Measurements from ENCODE around the gene LIME1. TPM values are rescaled to one million over a fixed set of nuclear protein-coding genes. Genes with fewer than 3 reads are reported as not detected.

Gene LIME1
- polyA plus RNA-seq, 3 donors = 0.39 to 8.8 (median 0.62) TPM

- Histone ChIP-seq H2AFZ (ENCODE audit: insufficient read depth, low read depth, low read length, poor library complexity, severe bottlenecking) (no peak overlapping the region), H4K20me1 (ENCODE audit: insufficient read depth, low read length) (peaks cover 9% of the 10 kb centered on the region), H3K36me3 (replicated peaks in 1 of 2; ENCODE audit: control insufficient read depth in 1 of 2, insufficient read depth in 2 of 2, low read length in 2 of 2) (peaks cover 0 to 9% of the 10 kb centered on the region in 2 donors), H3K9ac (ENCODE audit: insufficient read depth, low read length, poor library complexity, severe bottlenecking) (no peak overlapping the region), H3K4me3 (replicated peaks in 1 of 3; ENCODE audit: low read depth in 2 of 3, low read length in 3 of 3) (no peak overlapping the region), H3K79me2 (ENCODE audit: insufficient read depth, low read length) (peaks cover 7% of the 10 kb centered on the region), H3K27me3 (ENCODE audit: control insufficient read depth in 2 of 2, insufficient read depth in 2 of 2, low read length in 2 of 2) (no peaks in the 10 kb centered on the region), H3K27ac (ENCODE audit: low read depth in 1 of 2, low read length in 2 of 2) (no peak overlapping the region), H3K9me3 (replicated peaks in 1 of 2; ENCODE audit: control insufficient read depth in 1 of 2, insufficient read depth in 1 of 2, low read length in 2 of 2) (no peaks in the 10 kb centered on the region), H3K4me1 (ENCODE audit: control insufficient read depth in 1 of 2, insufficient read depth in 2 of 2, low read length in 2 of 2) (peaks cover 12 to 17% of the 10 kb centered on the region in 2 donors), H3K4me2 (replicated peaks; ENCODE audit: extremely low read depth, low read length, poor library complexity, severe bottlenecking) (no peak overlapping the region)
- intact Hi-C loops (cut with micrococcal nuclease) = loop anchor here in 1 of 2 donors (5.0 kb wide), 2 partner anchors 87 to 118 kb away; partner anchors contain the start of genes ABHD16B and RTEL1
- no peak for DNase-seq
- TF ChIP-seq CTCF (IDR thresholded peaks at IDR 0.05) = no peak
- Mint-ChIP-seq H3K27ac (no peak overlapping the region), H3K9me3 (no peaks in the 10 kb centered on the region), H3K27me3 (ENCODE audit: low read depth in 3 of 3) (peaks cover 0 to 2% (median 2%) of the 10 kb centered on the region in 3 donors), H3K36me3 (peaks cover 2 to 8% of the 10 kb centered on the region in 2 donors), H3K4me1 (peaks cover 3% of the 10 kb centered on the region), H3K4me3 (no peak overlapping the region)
- WGBS (ENCODE audit: insufficient coverage) = 88% methylated on average over 9 of the region's 25 CpGs
These were observed 8.3 kb downstream of the LIME1 start for GRCh38 chr20:63744574-63745423.

GRCh38 chr20:63745424-63745805 is 9.0 kb downstream of the LIME1 start:
- TF ChIP-seq CTCF (IDR thresholded peaks at IDR 0.05) = no peak
- no peaks in the 10 kb centered on the region for H3K27me3 ChIP-seq (ENCODE audit: control insufficient read depth in 2 of 2, insufficient read depth in 2 of 2, low read length in 2 of 2)
- no peak overlapping the region for H2AFZ ChIP-seq (ENCODE audit: insufficient read depth, low read depth, low read length, poor library complexity, severe bottlenecking)
- WGBS (ENCODE audit: insufficient coverage) = 93% methylated on average over 5 of the region's 15 CpGs
- peaks cover 9% of the 10 kb centered on the region for H4K20me1 ChIP-seq (ENCODE audit: insufficient read depth, low read length)
- Mint-ChIP-seq H3K27ac (no peak overlapping the region), H3K36me3 (peaks cover 2 to 8% of the 10 kb centered on the region in 2 donors), H3K27me3 (ENCODE audit: low read depth in 3 of 3) (peaks cover 1 to 2% (median 2%) of the 10 kb centered on the region in 3 donors), H3K4me3 (no peak overlapping the region), H3K4me1 (peaks cover 3% of the 10 kb centered on the region), H3K9me3 (no peaks in the 10 kb centered on the region)
- H3K27ac ChIP-seq (ENCODE audit: low read depth in 1 of 2, low read length in 2 of 2) = no peak overlapping the region
- peaks cover 7% of the 10 kb centered on the region for H3K79me2 ChIP-seq (ENCODE audit: insufficient read depth, low read length)
- peaks cover 0 to 9% of the 10 kb centered on the region in 2 donors for H3K36me3 ChIP-seq (replicated peaks in 1 of 2; ENCODE audit: control insufficient read depth in 1 of 2, insufficient read depth in 2 of 2, low read length in 2 of 2)
- H3K4me2 ChIP-seq (replicated peaks; ENCODE audit: extremely low read depth, low read length, poor library complexity, severe bottlenecking) = no peak overlapping the region
- no peak overlapping the region for H3K9ac ChIP-seq (ENCODE audit: insufficient read depth, low read length, poor library complexity, severe bottlenecking)
- intact Hi-C loops (cut with micrococcal nuclease) = no loop called here
- no peaks in the 10 kb centered on the region for H3K9me3 ChIP-seq (replicated peaks in 1 of 2; ENCODE audit: control insufficient read depth in 1 of 2, insufficient read depth in 1 of 2, low read length in 2 of 2)
- H3K4me3 ChIP-seq (replicated peaks in 1 of 3; ENCODE audit: low read depth in 2 of 3, low read length in 3 of 3) = no peak overlapping the region
- DNase-seq = no peak
- peaks cover 12 to 14% of the 10 kb centered on the region in 2 donors for H3K4me1 ChIP-seq (ENCODE audit: control insufficient read depth in 1 of 2, insufficient read depth in 2 of 2, low read length in 2 of 2)
